ENCODE results near the gene TCERG1L.

DNA sequence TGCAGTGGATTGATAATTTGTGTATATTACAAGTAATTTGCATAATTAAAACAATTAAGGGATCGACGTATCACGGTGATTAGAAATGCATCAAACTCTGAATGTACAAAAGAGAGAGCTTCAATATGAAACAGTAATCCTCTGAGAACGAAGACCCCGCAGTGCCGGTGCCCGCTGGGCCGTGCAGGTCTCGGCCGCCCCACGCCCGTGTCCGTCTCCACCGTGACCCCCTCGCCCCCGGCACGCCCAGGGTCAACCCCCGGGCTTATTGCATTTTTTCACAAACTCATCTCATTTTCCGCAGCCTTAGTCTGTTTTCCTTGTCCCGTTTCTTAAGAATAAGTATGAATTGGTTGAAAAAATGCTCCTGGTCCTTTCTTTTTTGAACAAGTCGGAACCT, 218.6 kb downstream of the TCERG1L start:
- TF ChIP-seq, protein P1, sequence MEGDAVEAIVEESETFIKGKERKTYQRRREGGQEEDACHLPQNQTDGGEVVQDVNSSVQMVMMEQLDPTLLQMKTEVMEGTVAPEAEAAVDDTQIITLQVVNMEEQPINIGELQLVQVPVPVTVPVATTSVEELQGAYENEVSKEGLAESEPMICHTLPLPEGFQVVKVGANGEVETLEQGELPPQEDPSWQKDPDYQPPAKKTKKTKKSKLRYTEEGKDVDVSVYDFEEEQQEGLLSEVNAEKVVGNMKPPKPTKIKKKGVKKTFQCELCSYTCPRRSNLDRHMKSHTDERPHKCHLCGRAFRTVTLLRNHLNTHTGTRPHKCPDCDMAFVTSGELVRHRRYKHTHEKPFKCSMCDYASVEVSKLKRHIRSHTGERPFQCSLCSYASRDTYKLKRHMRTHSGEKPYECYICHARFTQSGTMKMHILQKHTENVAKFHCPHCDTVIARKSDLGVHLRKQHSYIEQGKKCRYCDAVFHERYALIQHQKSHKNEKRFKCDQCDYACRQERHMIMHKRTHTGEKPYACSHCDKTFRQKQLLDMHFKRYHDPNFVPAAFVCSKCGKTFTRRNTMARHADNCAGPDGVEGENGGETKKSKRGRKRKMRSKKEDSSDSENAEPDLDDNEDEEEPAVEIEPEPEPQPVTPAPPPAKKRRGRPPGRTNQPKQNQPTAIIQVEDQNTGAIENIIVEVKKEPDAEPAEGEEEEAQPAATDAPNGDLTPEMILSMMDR (IDR thresholded peaks at IDR 0.05; ENCODE audit: poor library complexity): no peak
- no peak for TF ChIP-seq EZH2 (IDR thresholded peaks at IDR 0.05; ENCODE audit: borderline replicate concordance)
- TF ChIP-seq EZH2phosphoT487 (IDR thresholded peaks at IDR 0.05; ENCODE audit: low read depth, severe bottlenecking, unreplicated experiment): no peak
